ENCODE measurements around the gene ZC3H12A. TPM values are rescaled to one million over a fixed set of nuclear protein-coding genes. Genes with fewer than 3 reads are reported as not detected.
A peak's percentile ranks its signal among the peaks of the same experiment; 100 is the strongest.

ZC3H12A gene
- total RNA-seq, 4 donors from 2014 or later = 29.7 to 37.0 (median 33.4) TPM

- peaks cover 4 to 62% (median 26%) of the 10 kb centered on the region in 4 donors for H3K4me1 ChIP-seq
- DNase-seq = no peak
These were observed 5.7 kb downstream of the ZC3H12A start for GRCh38 chr1:37480125-37480466.

DNA sequence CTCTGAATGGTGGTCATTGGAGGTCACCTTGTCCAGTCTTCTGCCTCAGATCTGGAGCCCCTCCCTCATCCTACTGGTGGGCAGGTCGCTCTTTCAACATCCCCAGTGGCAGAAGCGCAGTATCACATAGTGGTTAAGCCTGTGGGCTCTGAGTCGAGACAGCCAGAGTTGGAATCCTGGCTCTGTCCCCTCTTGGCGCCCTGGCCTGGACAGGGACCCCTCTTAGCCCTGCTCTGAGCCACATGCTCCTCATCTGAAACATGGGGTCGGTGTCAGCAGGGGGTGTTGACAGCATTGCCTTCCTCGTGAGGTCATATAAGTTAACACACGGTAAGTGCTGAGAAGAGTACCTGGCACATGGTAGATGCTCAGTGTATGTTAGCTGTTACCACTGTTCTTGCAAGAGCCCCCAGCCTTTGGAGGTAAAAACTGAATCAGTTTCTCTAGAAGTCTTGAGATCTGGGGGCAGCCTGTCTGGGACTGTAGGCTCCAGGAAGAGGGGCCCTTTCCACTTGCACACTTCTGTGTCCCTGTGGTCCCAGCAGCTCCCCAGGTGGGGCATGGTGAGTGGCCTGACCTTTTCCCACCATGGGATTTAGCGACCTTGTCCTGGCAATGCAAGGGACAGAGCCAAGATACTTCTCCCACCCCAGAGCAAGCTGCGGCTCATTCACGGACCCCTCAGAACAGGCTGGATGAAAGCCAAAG, 6.4 kb downstream of the ZC3H12A start:
- Histone ChIP-seq H3K9me3 (no peaks in the 10 kb centered on the region), H3K36me3 (peaks cover 0 to 58% (median 0%) of the 10 kb centered on the region in 3 donors), H3K27me3 (no peaks in the 10 kb centered on the region), H3K4me1 (peaks cover 4 to 62% (median 28%) of the 10 kb centered on the region in 4 donors), H3K4me3 (no peak overlapping the region), H3K27ac (peak overlapping the region; percentile 93 to 98 (median 96))
- TF ChIP-seq POLR2A (IDR thresholded peaks at IDR 0.05) = no peak
- TF ChIP-seq, protein P1, sequence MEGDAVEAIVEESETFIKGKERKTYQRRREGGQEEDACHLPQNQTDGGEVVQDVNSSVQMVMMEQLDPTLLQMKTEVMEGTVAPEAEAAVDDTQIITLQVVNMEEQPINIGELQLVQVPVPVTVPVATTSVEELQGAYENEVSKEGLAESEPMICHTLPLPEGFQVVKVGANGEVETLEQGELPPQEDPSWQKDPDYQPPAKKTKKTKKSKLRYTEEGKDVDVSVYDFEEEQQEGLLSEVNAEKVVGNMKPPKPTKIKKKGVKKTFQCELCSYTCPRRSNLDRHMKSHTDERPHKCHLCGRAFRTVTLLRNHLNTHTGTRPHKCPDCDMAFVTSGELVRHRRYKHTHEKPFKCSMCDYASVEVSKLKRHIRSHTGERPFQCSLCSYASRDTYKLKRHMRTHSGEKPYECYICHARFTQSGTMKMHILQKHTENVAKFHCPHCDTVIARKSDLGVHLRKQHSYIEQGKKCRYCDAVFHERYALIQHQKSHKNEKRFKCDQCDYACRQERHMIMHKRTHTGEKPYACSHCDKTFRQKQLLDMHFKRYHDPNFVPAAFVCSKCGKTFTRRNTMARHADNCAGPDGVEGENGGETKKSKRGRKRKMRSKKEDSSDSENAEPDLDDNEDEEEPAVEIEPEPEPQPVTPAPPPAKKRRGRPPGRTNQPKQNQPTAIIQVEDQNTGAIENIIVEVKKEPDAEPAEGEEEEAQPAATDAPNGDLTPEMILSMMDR (IDR thresholded peaks at IDR 0.05) = no peak
- DNase-seq = no peak

More at GRCh38 chr1:37480125-37480466, 5.7 kb downstream of the ZC3H12A start:
- Histone ChIP-seq H3K4me3 (peak overlapping the region; percentile 30 to 89 (median 86)), H3K27ac (peak overlapping the region; percentile 93 to 98 (median 96)), H3K27me3 (no peaks in the 10 kb centered on the region), H3K36me3 (peaks cover 0 to 61% (median 0%) of the 10 kb centered on the region in 3 donors), H3K9me3 (no peaks in the 10 kb centered on the region)
- no peak for TF ChIP-seq POLR2A (IDR thresholded peaks at IDR 0.05)
- TF ChIP-seq, protein P1 (IDR thresholded peaks at IDR 0.05) = no peak

DNA sequence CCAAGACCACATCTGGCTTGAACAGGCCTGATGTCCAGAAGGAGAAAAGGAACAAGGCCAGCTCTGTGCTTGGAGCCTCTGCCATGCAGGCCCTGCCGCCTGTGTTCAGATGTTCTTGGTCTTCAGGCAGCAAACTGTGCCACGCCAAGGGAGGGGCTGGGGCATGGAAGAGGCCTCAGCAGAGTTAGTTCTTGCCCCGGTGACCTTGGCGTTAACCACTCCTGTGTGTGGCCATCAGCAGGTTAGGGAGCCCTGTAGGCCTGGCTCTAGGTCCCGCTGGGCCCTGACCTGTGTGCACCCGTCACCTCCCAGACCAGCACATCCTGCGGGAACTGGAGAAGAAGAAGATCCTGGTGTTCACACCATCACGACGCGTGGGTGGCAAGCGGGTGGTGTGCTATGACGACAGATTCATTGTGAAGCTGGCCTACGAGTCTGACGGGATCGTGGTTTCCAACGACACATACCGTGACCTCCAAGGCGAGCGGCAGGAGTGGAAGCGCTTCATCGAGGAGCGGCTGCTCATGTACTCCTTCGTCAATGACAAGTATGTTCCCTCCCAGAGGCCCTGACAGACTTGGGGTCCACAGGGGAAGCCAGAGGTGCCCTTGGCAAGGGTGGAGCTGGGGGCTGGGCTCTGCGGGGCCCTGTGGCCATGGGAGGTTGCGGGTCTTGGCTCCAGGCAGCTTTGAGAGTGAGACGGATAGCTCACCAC, 7.1 kb downstream of the ZC3H12A start:
- H3K36me3 ChIP-seq = peaks cover 0 to 54% (median 0%) of the 10 kb centered on the region in 3 donors
- H3K27ac ChIP-seq = peak overlapping the region in 2 of 4 donors; percentile 97 to 98
- peak in 1 of 3 donors; percentile 45 for DNase-seq
- H3K27me3 ChIP-seq = no peaks in the 10 kb centered on the region
- H3K4me3 ChIP-seq = no peak overlapping the region
- H3K9me3 ChIP-seq = no peaks in the 10 kb centered on the region
- TF ChIP-seq, protein P1 (IDR thresholded peaks at IDR 0.05) = no peak
- TF ChIP-seq POLR2A (IDR thresholded peaks at IDR 0.05) = no peak
- H3K4me1 ChIP-seq = peaks cover 4 to 62% (median 34%) of the 10 kb centered on the region in 4 donors

DNA sequence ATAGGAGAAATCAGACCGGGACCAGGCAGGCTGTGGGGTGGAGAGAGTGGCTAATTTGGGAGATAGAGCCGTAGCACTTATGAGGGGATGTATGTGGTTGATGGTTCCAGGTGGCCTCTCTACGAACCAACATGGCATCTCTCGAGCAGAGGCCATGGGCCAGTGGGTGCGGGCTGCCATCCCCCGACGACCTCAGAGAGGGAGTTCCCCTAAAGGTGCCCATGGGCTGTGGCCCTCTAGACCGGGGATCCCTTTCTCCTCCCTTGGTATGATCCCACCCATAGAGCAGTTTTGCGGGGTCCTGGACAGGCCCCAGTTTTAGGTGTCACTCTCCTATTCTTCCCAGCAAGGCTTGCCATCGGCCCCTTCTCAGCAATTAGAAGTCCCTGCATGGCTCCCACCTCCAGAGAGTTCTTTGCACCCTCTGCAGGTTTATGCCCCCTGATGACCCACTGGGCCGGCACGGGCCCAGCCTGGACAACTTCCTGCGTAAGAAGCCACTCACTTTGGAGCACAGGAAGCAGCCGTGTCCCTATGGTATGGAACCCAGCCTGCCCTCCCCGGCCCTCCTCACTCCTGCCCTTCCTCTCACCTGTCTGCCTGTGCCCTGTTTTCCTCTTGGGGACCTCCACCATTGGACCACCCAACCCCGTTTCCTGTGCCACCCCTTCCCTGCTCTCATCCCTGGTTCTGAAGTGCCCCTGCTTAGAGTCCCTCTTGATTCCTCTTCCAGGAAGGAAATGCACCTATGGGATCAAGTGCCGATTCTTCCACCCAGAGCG, 7.8 kb downstream of the ZC3H12A start:
- peak overlapping the region in 2 of 4 donors; percentile 13 to 98 for H3K27ac ChIP-seq
- H3K36me3 ChIP-seq = peaks cover 0 to 54% (median 0%) of the 10 kb centered on the region in 3 donors
- H3K4me3 ChIP-seq = no peak overlapping the region
- TF ChIP-seq, protein P1 (IDR thresholded peaks at IDR 0.05) = no peak
- no peak for TF ChIP-seq POLR2A (IDR thresholded peaks at IDR 0.05)
- no peak for DNase-seq
- no peaks in the 10 kb centered on the region for H3K9me3 ChIP-seq
- H3K27me3 ChIP-seq = no peaks in the 10 kb centered on the region
- peaks cover 4 to 62% (median 40%) of the 10 kb centered on the region in 4 donors for H3K4me1 ChIP-seq

Data from Peyer's patch (tissue), 4 donors.